WTC11 (cell line): Measurements from ENCODE around the gene STXBP1. TPM values are rescaled to one million over a fixed set of nuclear protein-coding genes. Genes with fewer than 3 reads are reported as not detected.

ENCODE experiments used
- ATAC-seq: fragments of 200-7000 bp; cut with Tn5 transposase; 2 replicates; pipeline ENCODE4 v1.10.0; 2021; ENCODE audit warnings: mild to moderate bottlenecking, moderate library complexity
- CTCF ChIA-PET: fragments of 300-600 bp; sonication (Branson Sonifier 250); formaldehyde crosslinking; loops from one replicate; lab custom pipeline; 2021; ENCODE audit warnings: antibody characterized with exemption; lab: Charles Lee
- POLR2A ChIA-PET: fragments of 350-600 bp; sonication (Branson Sonifier 250); formaldehyde crosslinking; loops from one replicate; lab custom pipeline; 2021; ENCODE audit warnings: antibody characterized with exemption; lab: Charles Lee
- DNase-seq: peaks from one replicate; pipeline ENCODE4 v3.0.0; 2021; ENCODE audit warnings: low spot score
- H3K27ac Mint-ChIP-seq: 2 replicates; pipeline ENCODE4 v1.8.0; 2021; ENCODE audit warnings: mixed read lengths
- H3K27me3 Mint-ChIP-seq: 2 replicates; pipeline ENCODE4 v1.8.0; 2021; ENCODE audit warnings: low read depth, mild to moderate bottlenecking, moderate library complexity, mixed read lengths
- H3K36me3 Mint-ChIP-seq: 2 replicates; pipeline ENCODE4 v1.8.0; 2021; ENCODE audit warnings: mixed read lengths
- H3K4me1 Mint-ChIP-seq: 2 replicates; pipeline ENCODE4 v1.8.0; 2022; ENCODE audit warnings: mixed read lengths
- H3K4me3 Mint-ChIP-seq: 2 replicates; pipeline ENCODE4 v1.8.0; 2021; ENCODE audit warnings: mild to moderate bottlenecking, moderate library complexity, mixed read lengths
- H3K9me3 Mint-ChIP-seq: 2 replicates; pipeline ENCODE4 v1.8.0; 2021; ENCODE audit warnings: mixed read lengths
- ATF3 ChIP-seq: sonication (generic); formaldehyde crosslinking; conservative IDR thresholded peaks from 2 replicates; pipeline ENCODE4 v1.8.1; 2022; ENCODE audit warnings: mild to moderate bottlenecking, missing genetic modification reagents
- CBFB ChIP-seq: sonication (generic); formaldehyde crosslinking; IDR thresholded peaks from 2 replicates; pipeline ENCODE4 v1.8.1; 2022; ENCODE audit warnings: mild to moderate bottlenecking, low read depth, missing genetic modification reagents
- CDX4 ChIP-seq: fragments of 250-450 bp; sonication (Bioruptor Pico); IDR thresholded peaks from 2 replicates; pipeline ENCODE4 v1.9.0; 2021; ENCODE audit warnings: moderate library complexity, mild to moderate bottlenecking, inconsistent platforms, borderline replicate concordance
- E2F1 ChIP-seq: sonication (generic); formaldehyde crosslinking; IDR thresholded peaks from 2 replicates; pipeline ENCODE4 v1.8.0; 2022; ENCODE audit warnings: mild to moderate bottlenecking, missing genetic modification reagents
- HMGXB4 ChIP-seq: sonication (generic); formaldehyde crosslinking; IDR thresholded peaks from 2 replicates; pipeline ENCODE4 v1.8.1; 2023; ENCODE audit warnings: mild to moderate bottlenecking, moderate library complexity, missing genetic modification reagents
- MLX ChIP-seq: sonication (generic); formaldehyde crosslinking; IDR thresholded peaks from 2 replicates; pipeline ENCODE4 v1.8.1; 2023; ENCODE audit warnings: mild to moderate bottlenecking, missing genetic modification reagents, moderate library complexity
- SMAD4 ChIP-seq: sonication (generic); formaldehyde crosslinking; IDR thresholded peaks from 2 replicates; pipeline ENCODE4 v1.8.0; 2022; ENCODE audit warnings: mild to moderate bottlenecking, missing genetic modification reagents
- TCF7 ChIP-seq: sonication (generic); formaldehyde crosslinking; IDR thresholded peaks from 2 replicates; pipeline ENCODE4 v1.8.0; 2022; ENCODE audit warnings: mild to moderate bottlenecking, low read depth, missing genetic modification reagents, moderate library complexity
- TEAD4 ChIP-seq: sonication (generic); formaldehyde crosslinking; IDR thresholded peaks from 2 replicates; pipeline ENCODE4 v1.8.0; 2022; ENCODE audit warnings: mild to moderate bottlenecking, missing genetic modification reagents
- ZNF138 ChIP-seq: sonication (generic); formaldehyde crosslinking; conservative IDR thresholded peaks from 2 replicates; pipeline ENCODE4 v1.8.1; 2022; ENCODE audit warnings: mild to moderate bottlenecking, moderate library complexity, missing genetic modification reagents
- ZNF425 ChIP-seq: fragments of 250-450 bp; sonication (Bioruptor Pico); conservative IDR thresholded peaks from 2 replicates; pipeline ENCODE4 v1.9.0; 2021; ENCODE audit warnings: mild to moderate bottlenecking
- ZNF512 ChIP-seq: sonication (generic); formaldehyde crosslinking; IDR thresholded peaks from 2 replicates; pipeline ENCODE4 v1.8.1; 2022; ENCODE audit warnings: missing genetic modification reagents, borderline replicate concordance
- ZNF671 ChIP-seq: fragments of 250-450 bp; sonication (Bioruptor Pico); IDR thresholded peaks from 2 replicates; pipeline ENCODE4 v1.8.0; 2021; ENCODE audit warnings: mild to moderate bottlenecking
- ZSCAN18 ChIP-seq: fragments of 250-450 bp; sonication (Bioruptor Pico); IDR thresholded peaks from 2 replicates; pipeline ENCODE4 v2.1.2; 2022; ENCODE audit warnings: mild to moderate bottlenecking, moderate library complexity
- total RNA-seq: library from RNA; stranded (reverse); gene quantifications from 3 replicates; pipeline ENCODE4 v1.2.3, GENCODE V29; 2021
- TF ChIP-seq, protein P1 (sequence below): sonication (generic); formaldehyde crosslinking; IDR thresholded peaks from 2 replicates; pipeline ENCODE4 v1.8.1; 2023; ENCODE audit warnings: mild to moderate bottlenecking, missing genetic modification reagents, moderate library complexity
- TF ChIP-seq, protein P2 (sequence below): sonication (generic); formaldehyde crosslinking; IDR thresholded peaks from 2 replicates; pipeline ENCODE4 v1.8.1; 2023; ENCODE audit warnings: mild to moderate bottlenecking, missing genetic modification reagents
- TF ChIP-seq, protein P3 (sequence below): fragments of 250-450 bp; sonication (Bioruptor Pico); IDR thresholded peaks from 2 replicates; pipeline ENCODE4 v1.9.0; 2021; ENCODE audit warnings: mild to moderate bottlenecking

Gene STXBP1
- total RNA-seq, 1 experiment from 2014 or later, result 37.1 TPM

- Mint-ChIP-seq H3K27me3 (peaks cover 4% of the 10 kb centered on the region), H3K9me3 (peaks cover under 1% of the 10 kb centered on the region; the same call in 1 of the 2 replicates), H3K27ac (no peak overlapping the region), H3K4me3 (no peak overlapping the region), H3K4me1 (0 out of 2 replicates have a peak, but pooled peaks cover 3% of the 10 kb centered on the region), H3K36me3 (peaks cover 9% of the 10 kb centered on the region)
- POLR2A ChIA-PET, result no interaction called here
- TF ChIP-seq, protein P1, sequence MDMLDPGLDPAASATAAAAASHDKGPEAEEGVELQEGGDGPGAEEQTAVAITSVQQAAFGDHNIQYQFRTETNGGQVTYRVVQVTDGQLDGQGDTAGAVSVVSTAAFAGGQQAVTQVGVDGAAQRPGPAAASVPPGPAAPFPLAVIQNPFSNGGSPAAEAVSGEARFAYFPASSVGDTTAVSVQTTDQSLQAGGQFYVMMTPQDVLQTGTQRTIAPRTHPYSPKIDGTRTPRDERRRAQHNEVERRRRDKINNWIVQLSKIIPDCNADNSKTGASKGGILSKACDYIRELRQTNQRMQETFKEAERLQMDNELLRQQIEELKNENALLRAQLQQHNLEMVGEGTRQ (CRISPR knock-in tag), result no peak
- TF ChIP-seq, protein P2, sequence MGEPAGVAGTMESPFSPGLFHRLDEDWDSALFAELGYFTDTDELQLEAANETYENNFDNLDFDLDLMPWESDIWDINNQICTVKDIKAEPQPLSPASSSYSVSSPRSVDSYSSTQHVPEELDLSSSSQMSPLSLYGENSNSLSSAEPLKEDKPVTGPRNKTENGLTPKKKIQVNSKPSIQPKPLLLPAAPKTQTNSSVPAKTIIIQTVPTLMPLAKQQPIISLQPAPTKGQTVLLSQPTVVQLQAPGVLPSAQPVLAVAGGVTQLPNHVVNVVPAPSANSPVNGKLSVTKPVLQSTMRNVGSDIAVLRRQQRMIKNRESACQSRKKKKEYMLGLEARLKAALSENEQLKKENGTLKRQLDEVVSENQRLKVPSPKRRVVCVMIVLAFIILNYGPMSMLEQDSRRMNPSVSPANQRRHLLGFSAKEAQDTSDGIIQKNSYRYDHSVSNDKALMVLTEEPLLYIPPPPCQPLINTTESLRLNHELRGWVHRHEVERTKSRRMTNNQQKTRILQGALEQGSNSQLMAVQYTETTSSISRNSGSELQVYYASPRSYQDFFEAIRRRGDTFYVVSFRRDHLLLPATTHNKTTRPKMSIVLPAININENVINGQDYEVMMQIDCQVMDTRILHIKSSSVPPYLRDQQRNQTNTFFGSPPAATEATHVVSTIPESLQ (CRISPR knock-in tag), result no peak
- TF ChIP-seq MLX (CRISPR knock-in tag), result no peak
- no peak for TF ChIP-seq ZNF512 (CRISPR knock-in tag)
- TF ChIP-seq ZNF138 (CRISPR knock-in tag), result no peak
- no peak for TF ChIP-seq SMAD4 (CRISPR knock-in tag)
- no peak for TF ChIP-seq TEAD4 (CRISPR knock-in tag)
- TF ChIP-seq ATF3 (CRISPR knock-in tag), result no peak
- TF ChIP-seq ZNF671 (CRISPR knock-in tag), result no peak
- TF ChIP-seq CBFB (CRISPR knock-in tag), result no peak
- no peak for TF ChIP-seq E2F1 (CRISPR knock-in tag)
- TF ChIP-seq TCF7 (CRISPR knock-in tag), result no peak
- TF ChIP-seq CDX4 (CRISPR knock-in tag), result no peak
- TF ChIP-seq, protein P3, sequence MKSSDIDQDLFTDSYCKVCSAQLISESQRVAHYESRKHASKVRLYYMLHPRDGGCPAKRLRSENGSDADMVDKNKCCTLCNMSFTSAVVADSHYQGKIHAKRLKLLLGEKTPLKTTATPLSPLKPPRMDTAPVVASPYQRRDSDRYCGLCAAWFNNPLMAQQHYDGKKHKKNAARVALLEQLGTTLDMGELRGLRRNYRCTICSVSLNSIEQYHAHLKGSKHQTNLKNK (CRISPR knock-in tag), result no peak
- TF ChIP-seq ZSCAN18 (CRISPR knock-in tag), result no peak
- TF ChIP-seq HMGXB4 (CRISPR knock-in tag), result no peak
- no peak for TF ChIP-seq ZNF425 (CRISPR knock-in tag)
- CTCF ChIA-PET, result interaction anchor here (0.6 to 1.2 kb wide), 2 partner anchors 40 to 157 kb away, joined by 3 to 4 read pairs; partner anchors contain the start of gene TOR2A
- ATAC-seq (no peak), DNase-seq (no peak)
Observed at GRCh38 chr9:127694890-127695720, 83.0 kb downstream of the STXBP1 start.
